HFF-Myc (cell line): ENCODE measurements around the gene GPHN.

Source experiments
- DNase-seq: peaks from one replicate; pipeline ENCODE4 v3.0.0-alpha.2; 2011; ENCODE audit warnings: low read depth; ENCODE audit errors: extremely low read depth
- H3K4me3 ChIP-seq: replicated peaks from 2 replicates; pipeline ENCODE4 v1.5.1; 2011; ENCODE audit warnings: low read depth, mild to moderate bottlenecking, control low read depth, low read length
- CTCF ChIP-seq: IDR thresholded peaks from 2 replicates; pipeline ENCODE4 v1.5.1; 2012; ENCODE audit warnings: mild to moderate bottlenecking, low read depth, low read length, control low read depth; ENCODE audit errors: missing control alignments

The GPHN gene

GRCh38 chr14:66636240-66636639 is 128.3 kb downstream of the GPHN start:
- H3K4me3 ChIP-seq = no peak overlapping the region
- no peak for DNase-seq
- no peak for TF ChIP-seq CTCF

GRCh38 chr14:66638689-66639088 is 130.7 kb downstream of the GPHN start:
- no peak overlapping the region for H3K4me3 ChIP-seq
- TF ChIP-seq CTCF = no peak
- no peak for DNase-seq

- no peak overlapping the region for H3K4me3 ChIP-seq
- no peak for TF ChIP-seq CTCF
Measured at GRCh38 chr14:66641861-66642635, 134.1 kb downstream of the GPHN start.

GRCh38 chr14:66643344-66643743 is 135.4 kb downstream of the GPHN start:
- no peak for TF ChIP-seq CTCF
- no peak overlapping the region for H3K4me3 ChIP-seq
- no peak for DNase-seq

More at GRCh38 chr14:66641861-66642635, 134.1 kb downstream of the GPHN start:
- no peak for DNase-seq

- no peak for TF ChIP-seq CTCF
Measured at GRCh38 chr14:66645716-66646115, 137.8 kb downstream of the GPHN start.

GRCh38 chr14:66649498-66649897 is 141.6 kb downstream of the GPHN start:
- no peak overlapping the region for H3K4me3 ChIP-seq
- DNase-seq = no peak
- no peak for TF ChIP-seq CTCF

More at GRCh38 chr14:66645716-66646115, 137.8 kb downstream of the GPHN start:
- DNase-seq = no peak
- H3K4me3 ChIP-seq = no peak overlapping the region
